DOHH2 (cell line): ENCODE results near the gene EVPL.

Experiments
- CTCF ChIP-seq: fragments of 200-600 bp; sonication (generic); IDR thresholded peaks from one replicate; pipeline ENCODE4 v1.5.1; 2014; ENCODE audit warnings: antibody characterized with exemption, mild to moderate bottlenecking, low read depth, low read length; ENCODE audit not compliant: poor library complexity, severe bottlenecking
- EZH2phosphoT487 ChIP-seq: fragments of 200-600 bp; sonication (generic); IDR thresholded peaks from 2 replicates; pipeline ENCODE4 v1.6.1; 2017; ENCODE audit warnings: borderline replicate concordance, mild to moderate bottlenecking, antibody characterized with exemption, low read length, moderate library complexity, mixed read lengths

GRCh38 chr17:76023900-76024237 is 3.2 kb downstream of the EVPL start:
- TF ChIP-seq CTCF (no peak), EZH2phosphoT487 (no peak)
